D721Med (cell line): ENCODE results near the gene SLC35D3.
"Not testable (repeated sequence)": the region's sequence is repeated elsewhere in the genome, so short reads cannot be mapped to it uniquely, and the experiment has no call there.

Source experiments
- DNase-seq: peaks from one replicate; pipeline ENCODE4 v3.0.0; 2011; ENCODE audit warnings: low spot score; ENCODE audit not compliant: insufficient read length
- FAIRE-seq: peaks from 2 replicates; lab custom pipeline; 2011; peaks lifted over from hg19 to GRCh38; lab: Jason Lieb, UNC
- CTCF ChIP-seq: IDR thresholded peaks from 2 replicates; pipeline ENCODE4 v1.5.1; 2012; ENCODE audit warnings: mild to moderate bottlenecking, control low read depth; ENCODE audit not compliant: insufficient read depth; ENCODE audit errors: missing control alignments

Gene SLC35D3

GRCh38 chr6:136945072-136945471 is 23.0 kb downstream of the SLC35D3 start:
- no peak for DNase-seq
- FAIRE-seq: no peak
- no peak for TF ChIP-seq CTCF

GRCh38 chr6:136945711-136946121 is 23.6 kb downstream of the SLC35D3 start:
- no peak for DNase-seq
- TF ChIP-seq CTCF: no peak
- FAIRE-seq: no peak

- DNase-seq (no peak), FAIRE-seq (no peak)
- TF ChIP-seq CTCF: no peak
Observed at GRCh38 chr6:136947037-136947436, 24.9 kb downstream of the SLC35D3 start.

- not testable (repeated sequence) for FAIRE-seq, DNase-seq
Observed at GRCh38 chr6:136949957-136950356, 27.9 kb downstream of the SLC35D3 start.

- FAIRE-seq (no peak), DNase-seq (no peak)
Observed at GRCh38 chr6:136950436-136951126, 28.5 kb downstream of the SLC35D3 start.

GRCh38 chr6:136952714-136953260 is 30.7 kb downstream of the SLC35D3 start:
- DNase-seq (no peak), FAIRE-seq (no peak)
- no peak for TF ChIP-seq CTCF

More at GRCh38 chr6:136950436-136951126, 28.5 kb downstream of the SLC35D3 start:
- no peak for TF ChIP-seq CTCF

- no peak for DNase-seq
- no peak for FAIRE-seq
- TF ChIP-seq CTCF: no peak
Observed at GRCh38 chr6:136955123-136955522, 33.0 kb downstream of the SLC35D3 start.
